Right renal pelvis (tissue), 4 donors: ENCODE measurements around the gene BRF1. TPM values are rescaled to one million over a fixed set of nuclear protein-coding genes. Genes with fewer than 3 reads are reported as not detected.
"Not testable (repeated sequence)": the region's sequence is repeated elsewhere in the genome, so short reads cannot be mapped to it uniquely, and the experiment has no call there.

ENCODE experiments used
- DNase-seq, 4 donors: peaks; one replicate each; pipeline ENCODE4 v3.0.0-alpha.2; 2013; ENCODE audit warnings: low read depth in 4 of 4, low spot score in 3 of 4, missing footprints in 1 of 4
- polyA plus RNA-seq, 4 donors: library from polyadenylated mRNA; unstranded; fragments of 120-200 nt; gene quantifications; one replicate each; pipeline ENCODE4 v1.2.1, GENCODE V29; 2013; ENCODE audit not compliant: insufficient read length in 4 of 4

BRF1 gene, protein sequence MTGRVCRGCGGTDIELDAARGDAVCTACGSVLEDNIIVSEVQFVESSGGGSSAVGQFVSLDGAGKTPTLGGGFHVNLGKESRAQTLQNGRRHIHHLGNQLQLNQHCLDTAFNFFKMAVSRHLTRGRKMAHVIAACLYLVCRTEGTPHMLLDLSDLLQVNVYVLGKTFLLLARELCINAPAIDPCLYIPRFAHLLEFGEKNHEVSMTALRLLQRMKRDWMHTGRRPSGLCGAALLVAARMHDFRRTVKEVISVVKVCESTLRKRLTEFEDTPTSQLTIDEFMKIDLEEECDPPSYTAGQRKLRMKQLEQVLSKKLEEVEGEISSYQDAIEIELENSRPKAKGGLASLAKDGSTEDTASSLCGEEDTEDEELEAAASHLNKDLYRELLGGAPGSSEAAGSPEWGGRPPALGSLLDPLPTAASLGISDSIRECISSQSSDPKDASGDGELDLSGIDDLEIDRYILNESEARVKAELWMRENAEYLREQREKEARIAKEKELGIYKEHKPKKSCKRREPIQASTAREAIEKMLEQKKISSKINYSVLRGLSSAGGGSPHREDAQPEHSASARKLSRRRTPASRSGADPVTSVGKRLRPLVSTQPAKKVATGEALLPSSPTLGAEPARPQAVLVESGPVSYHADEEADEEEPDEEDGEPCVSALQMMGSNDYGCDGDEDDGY
- polyA plus RNA-seq: 10 to 100 TPM; 27.1 to 34.1 (median 28.7) TPM

DNA sequence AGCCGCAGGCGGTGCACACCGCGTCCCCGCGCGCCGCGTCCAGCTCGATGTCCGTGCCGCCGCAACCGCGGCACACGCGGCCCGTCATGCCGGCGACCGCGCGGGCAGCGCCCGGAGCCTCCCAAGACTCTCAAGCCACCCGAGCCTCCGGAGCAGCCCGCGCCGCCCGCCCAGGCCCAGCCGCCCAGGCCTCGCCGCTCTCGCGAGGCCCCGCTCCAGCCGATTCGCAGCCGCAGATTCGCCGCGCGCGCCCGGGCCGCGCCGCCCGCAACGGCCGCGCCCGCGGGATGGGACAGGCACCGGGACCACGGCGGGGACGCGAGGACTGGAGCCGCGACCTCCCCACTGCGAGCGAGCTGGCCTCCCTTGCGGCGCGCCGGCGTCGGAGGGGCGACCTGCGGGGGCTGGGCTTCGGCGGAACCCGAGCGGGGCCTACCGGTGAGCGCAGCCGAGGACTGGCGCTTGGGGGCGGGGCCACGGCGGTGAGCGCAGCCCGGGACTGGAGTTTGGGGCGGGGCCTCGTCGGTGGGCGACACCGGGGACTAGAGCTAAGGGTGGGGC, at the start of gene BRF1:
TSS of gene BRF1 (minus strand) at position 460 of the 561 bp plus-strand sequence. CDS start at position 88, 372 bp downstream.
- DNase-seq: peak; percentile 83 to 91 (median 86)

DNA sequence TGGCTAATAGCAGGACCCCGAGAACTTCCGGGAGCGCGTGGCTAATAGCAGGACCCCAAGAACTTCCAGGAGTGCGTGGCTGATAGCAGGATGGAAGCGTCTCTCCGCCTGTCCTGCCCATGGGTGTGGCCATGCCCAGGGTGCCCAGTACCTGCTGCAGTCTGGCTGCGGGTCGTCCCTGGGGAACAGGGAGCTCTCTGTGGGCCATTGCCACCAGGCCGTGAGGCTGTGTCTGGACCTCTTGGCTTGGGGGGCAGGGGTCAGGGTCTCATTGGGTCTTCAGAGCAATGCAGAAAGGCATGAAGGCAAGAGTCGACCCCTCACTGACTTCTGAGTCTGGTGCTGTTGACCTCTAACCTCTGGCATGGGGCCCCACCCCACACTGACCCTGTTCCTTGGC, 49.2 kb upstream of the BRF1 start:
- DNase-seq: no peak

DNA sequence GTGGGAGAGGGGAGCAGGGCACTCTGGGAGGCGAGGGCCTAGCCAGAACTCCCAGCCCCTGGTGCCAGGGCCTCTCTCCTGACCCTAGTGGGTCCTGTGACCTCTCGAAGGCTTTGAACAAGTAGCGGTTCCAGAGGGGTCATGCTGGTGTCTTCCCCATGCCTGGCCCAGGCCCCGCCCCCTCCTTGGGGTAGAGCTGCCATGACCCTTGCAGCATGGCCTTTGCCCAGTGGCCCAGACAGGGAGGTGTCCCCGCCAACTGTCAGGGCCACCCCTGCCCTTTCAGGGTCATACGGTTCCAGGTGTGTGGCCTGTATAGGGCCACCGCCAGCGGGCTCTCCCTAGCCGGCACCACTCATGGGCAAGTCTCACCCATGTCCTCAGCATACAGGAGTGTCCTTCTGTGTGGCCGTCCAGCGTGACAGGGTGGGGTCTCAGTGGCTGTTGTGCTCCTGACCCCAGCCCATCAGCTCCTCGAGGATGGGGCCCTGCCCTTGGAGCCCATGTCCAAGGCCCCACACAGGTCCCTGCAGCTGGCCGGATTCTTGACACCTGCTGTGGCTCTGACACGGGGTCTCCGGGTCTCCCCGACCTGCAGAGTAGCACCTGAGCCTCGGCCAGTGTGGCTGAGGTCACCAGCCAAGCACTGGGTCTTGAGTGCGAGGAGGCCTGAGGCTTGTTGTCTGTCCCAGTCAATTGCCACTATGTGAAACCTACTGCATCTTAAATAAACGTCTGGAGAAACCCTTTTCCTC, 48.3 kb upstream of the BRF1 start:
- DNase-seq: no peak

DNA sequence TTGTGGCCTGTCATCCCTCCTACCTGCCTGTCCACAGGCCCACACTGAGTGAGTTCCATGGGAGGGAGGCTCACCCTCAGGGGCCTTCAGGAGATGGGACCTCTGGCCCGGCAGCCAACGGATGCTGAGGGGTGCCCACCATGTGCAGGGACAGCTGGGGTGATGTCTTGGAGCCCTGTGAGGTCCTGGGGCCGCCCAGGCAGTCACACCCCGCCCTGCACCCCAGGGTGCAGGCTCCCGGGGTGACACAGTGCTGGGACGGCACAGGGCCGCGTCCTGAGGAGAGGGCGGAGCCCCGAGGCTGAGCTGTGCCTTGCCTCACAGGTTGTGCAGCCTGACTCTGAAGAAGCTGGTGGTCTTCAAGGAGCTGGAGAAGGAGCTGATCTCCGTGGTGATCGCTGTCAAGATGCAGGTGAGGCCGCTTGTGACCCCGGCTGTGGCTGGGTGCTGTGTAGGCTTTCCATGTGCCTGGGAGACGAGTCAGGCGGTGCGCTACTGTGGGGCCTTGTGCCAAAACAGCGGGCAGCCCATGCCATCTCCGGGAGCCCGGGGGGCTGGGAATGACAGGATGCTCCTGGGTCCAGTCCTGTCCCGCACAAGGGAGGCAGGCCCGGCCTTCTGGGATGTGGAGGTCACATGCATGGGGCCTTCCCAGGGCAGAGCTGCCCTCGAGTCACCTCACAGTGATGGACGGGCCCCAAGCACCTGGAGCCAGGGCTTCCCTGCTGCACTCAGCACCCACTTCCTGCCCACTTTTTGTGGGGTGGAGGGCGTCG, 47.6 kb upstream of the BRF1 start:
- DNase-seq: no peak

DNA sequence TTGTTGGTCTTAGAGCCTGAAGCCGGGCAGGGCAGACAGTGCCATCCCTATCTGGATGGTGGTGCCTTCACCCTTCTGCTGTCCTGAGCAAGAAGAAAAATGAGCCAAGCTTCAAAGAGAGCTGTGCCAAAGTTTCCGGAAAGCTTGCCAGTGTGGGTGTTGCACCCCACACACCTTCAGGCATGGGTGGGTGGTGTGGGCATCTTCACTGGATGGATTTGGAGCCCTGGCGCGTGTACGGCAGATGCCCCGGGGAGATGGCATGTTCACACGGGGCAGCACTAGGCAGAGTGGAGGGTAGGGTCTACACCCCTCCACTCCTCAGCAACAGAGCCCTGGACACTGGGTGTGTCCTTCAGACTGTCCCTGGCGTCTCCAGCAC, 46.8 kb upstream of the BRF1 start:
- DNase-seq: no peak

GRCh38 chr14:105346876-105347586, 46.2 kb upstream of the BRF1 start:
- DNase-seq: peak in 3 of 4 donors; percentile 22 to 33 (median 32)

DNA sequence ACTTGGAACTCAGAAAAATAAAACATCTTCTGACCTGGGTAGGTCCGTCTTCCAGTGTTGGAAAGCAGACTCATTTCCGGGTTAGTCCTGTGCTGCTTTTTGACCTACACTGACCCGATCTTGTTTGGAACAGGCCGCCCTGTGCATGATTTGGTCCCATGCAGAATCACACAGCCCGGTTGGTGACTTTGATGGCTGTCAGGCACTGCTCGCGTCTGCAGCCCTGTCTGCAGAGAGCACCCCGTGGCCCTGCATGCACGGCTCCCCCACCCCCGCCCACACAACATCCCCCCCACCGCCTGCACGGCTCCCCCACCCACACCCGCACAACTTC, 45.4 kb upstream of the BRF1 start:
- DNase-seq: no peak

DNA sequence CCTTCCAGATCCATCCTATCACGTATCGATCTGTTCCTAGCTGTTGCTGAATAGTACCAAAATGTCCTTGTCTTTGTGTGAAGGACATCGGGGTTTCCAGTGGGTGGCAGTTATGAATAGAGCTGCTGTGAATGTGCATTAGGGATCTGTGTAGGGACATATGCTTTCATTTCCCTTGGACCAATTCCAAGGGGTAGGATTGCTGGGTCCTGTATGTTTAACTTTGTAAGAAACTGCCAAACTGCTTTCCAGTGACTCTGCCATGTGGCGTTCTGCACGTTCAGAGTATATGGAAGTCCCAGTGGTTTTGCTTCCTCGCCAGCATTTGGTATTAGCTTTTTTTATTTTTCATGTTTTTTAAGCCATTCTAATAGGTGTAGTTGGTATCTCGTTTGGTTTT, 42.4 kb upstream of the BRF1 start:
- no peak for DNase-seq

DNA sequence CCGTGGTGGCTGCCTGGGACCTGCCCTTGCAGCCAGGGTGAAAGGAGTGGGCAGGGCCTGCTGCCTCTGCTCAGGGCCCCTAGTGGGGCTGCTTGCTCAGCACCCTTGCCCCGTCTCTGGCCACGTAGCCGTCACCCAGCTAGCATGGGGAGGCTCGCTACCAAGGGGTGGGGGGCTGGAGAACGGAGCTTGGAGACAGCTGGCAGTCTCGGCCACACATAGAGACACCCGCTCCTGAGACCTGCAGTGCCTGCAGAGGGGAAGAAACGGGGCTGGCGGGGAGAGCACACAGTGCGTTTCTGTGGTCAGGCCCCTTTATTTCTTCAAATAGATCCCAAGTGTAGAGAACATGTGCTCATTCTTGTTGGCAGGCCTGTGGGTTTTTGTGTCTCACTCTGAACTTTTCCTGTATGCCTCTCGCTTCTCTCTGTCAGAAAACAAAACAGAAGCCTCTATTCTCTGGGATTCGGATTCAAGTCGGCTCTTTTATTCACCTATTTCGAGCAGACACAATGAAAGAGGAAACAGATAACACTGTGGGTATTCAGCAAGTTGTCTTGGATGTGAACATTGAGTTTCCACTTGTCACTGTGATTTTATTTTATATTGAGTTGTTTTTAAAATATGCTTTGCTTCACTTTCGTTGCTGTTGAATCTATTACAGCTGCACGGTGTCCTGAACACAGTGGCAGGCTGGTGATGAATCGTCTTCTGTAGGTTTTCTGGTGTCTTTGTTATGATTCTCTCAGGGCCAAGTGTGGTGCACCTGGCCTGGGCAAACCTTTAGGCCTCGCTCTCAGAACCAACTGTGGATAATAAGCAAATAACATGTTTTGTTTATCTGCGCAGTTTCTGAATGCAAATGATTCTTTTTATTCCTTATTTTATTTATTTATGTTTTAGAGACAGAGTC, 40.3 kb upstream of the BRF1 start:
- no peak for DNase-seq

DNA sequence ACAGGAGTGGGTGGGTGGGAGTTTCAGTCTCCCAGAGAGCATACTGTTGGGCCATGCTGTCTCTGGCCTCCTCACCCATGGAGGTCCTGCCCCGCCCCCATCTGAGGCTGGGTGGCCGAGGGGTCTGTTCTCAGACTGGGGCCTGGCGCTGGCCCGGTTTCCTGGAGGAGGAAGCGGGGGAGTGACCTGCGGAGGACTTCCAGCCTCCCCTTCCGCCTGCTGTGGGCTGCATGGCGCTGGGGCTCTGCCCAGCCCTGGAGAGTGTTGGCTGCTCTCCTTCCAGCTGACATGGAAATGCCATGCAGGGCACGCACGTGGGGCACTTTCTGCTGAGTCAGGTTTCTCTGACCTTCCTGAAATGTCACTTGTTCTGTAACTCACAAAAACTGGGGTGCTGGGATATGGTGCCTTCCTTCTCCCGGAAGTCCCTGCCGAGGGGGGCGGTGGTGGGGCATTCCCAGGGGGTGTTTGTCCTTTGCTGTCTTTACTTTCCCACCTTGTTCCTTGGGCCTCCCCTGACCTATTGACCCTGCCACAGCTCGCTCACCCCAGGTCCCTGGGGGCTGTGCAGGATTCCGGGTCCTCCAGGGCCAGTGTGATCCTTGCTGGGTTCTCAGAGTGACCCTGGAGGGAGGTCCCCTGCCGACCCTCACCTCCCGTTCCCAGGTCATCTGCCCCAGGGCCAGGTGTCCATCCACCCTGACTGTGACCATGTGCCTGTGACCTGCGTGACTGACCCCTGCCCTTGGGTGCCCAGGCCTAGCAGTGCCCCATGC, 37.4 kb upstream of the BRF1 start:
- no peak for DNase-seq

- DNase-seq: no peak
These were observed 36.6 kb upstream of the BRF1 start for GRCh38 chr14:105337433-105337832.

- DNase-seq: no peak
These were observed 35.9 kb upstream of the BRF1 start for GRCh38 chr14:105336477-105337287.

GRCh38 chr14:105335735-105336476, 35.1 kb upstream of the BRF1 start:
- DNase-seq: no peak

- not testable (repeated sequence) for DNase-seq
These were observed 34.4 kb upstream of the BRF1 start for GRCh38 chr14:105335231-105335542.

- DNase-seq: no peak
These were observed 33.8 kb upstream of the BRF1 start for GRCh38 chr14:105334383-105335230.
